Endothelial cell of umbilical vein (primary cell): ENCODE measurements around the gene SETD2. TPM values are rescaled to one million over a fixed set of nuclear protein-coding genes. Genes with fewer than 3 reads are reported as not detected.

Source experiments
- BruUV-seq: library from RNA; stranded (reverse); fragments of 400-500 nt; replicated peaks from 2 replicates; lab custom pipeline; 2021; lab: Mats Ljungman, UMichigan
- CTCF ChIA-PET: fragments of 300-600, 350-600 bp; sonication (Branson Sonifier 250); formaldehyde crosslinking; loops from one replicate; lab custom pipeline; 2021; ENCODE audit warnings: antibody characterized with exemption, inconsistent platforms; lab: Charles Lee
- POLR2A ChIA-PET: fragments of 300-600, 350-600 bp; sonication (Branson Sonifier 250); formaldehyde crosslinking; loops from one replicate; lab custom pipeline; 2021; ENCODE audit warnings: antibody characterized with exemption, inconsistent platforms; lab: Charles Lee
- DNase-seq: peaks from one replicate; pipeline ENCODE4 v3.0.0-alpha.2; 2011; ENCODE audit warnings: low read depth, low spot score
- FAIRE-seq: peaks from 2 replicates; lab custom pipeline; 2011; peaks lifted over from hg19 to GRCh38; lab: Jason Lieb, UNC
- H2AFZ ChIP-seq: 2 replicates; pipeline ENCODE4 v1.6.0; 2012; ENCODE audit warnings: low read depth, low read length, control low read depth, inconsistent platforms
- H3K27ac ChIP-seq: 2 replicates; pipeline ENCODE4 v1.5.1; 2011; ENCODE audit warnings: low read depth, mild to moderate bottlenecking, control low read depth, low read length, moderate library complexity; ENCODE audit not compliant: insufficient read depth
- H3K27me3 ChIP-seq, 2 experiments: 2 replicates each; pipeline versions ENCODE4 v1.6.0 to v1.6.1; 2011; ENCODE audit warnings: low read length in 2 of 2, mixed read lengths in 1 of 2; ENCODE audit not compliant: control insufficient read depth in 2 of 2, insufficient read depth in 2 of 2
- H3K36me3 ChIP-seq, 2 experiments: 2 replicates in 1 of 2; 3 replicates in 1 of 2; pipeline ENCODE4 v1.5.1; 2011; ENCODE audit warnings: low read length in 2 of 2, mild to moderate bottlenecking in 1 of 2, moderate library complexity in 1 of 2; ENCODE audit not compliant: control insufficient read depth in 2 of 2, insufficient read depth in 2 of 2; ENCODE audit errors: extremely low read depth in 1 of 2
- H3K4me1 ChIP-seq: 3 replicates; pipeline ENCODE4 v1.5.1; 2011; ENCODE audit warnings: mild to moderate bottlenecking, low read length; ENCODE audit not compliant: control insufficient read depth, insufficient read depth; ENCODE audit errors: extremely low read depth
- H3K4me2 ChIP-seq: 2 replicates; pipeline ENCODE4 v1.6.1; 2011; ENCODE audit warnings: low read length, control low read depth, mixed read lengths; ENCODE audit not compliant: insufficient read depth
- H3K4me3 ChIP-seq, 3 experiments: fragments of 200-600 bp in 1 of 3; sonication (generic), shearing (Covaris generic) in 1 of 3; replicated peaks in 1 of 3; 2 replicates each; pipeline ENCODE4 v1.5.1; 2011 to 2016; ENCODE audit warnings: control low read depth in 3 of 3, low read length in 3 of 3, mild to moderate bottlenecking in 2 of 3, inconsistent platforms in 1 of 3, low read depth in 1 of 3, moderate library complexity in 1 of 3; ENCODE audit not compliant: insufficient read depth in 1 of 3
- H3K79me2 ChIP-seq: 2 replicates; pipeline ENCODE4 v1.6.0; 2012; ENCODE audit warnings: low read length, inconsistent platforms; ENCODE audit not compliant: control insufficient read depth, insufficient read depth
- H3K9ac ChIP-seq: replicated peaks from 2 replicates; pipeline ENCODE3; 2011; ENCODE audit warnings: low read length, control low read depth; ENCODE audit not compliant: insufficient read depth; ENCODE audit errors: extremely low read depth
- H3K9me1 ChIP-seq: replicated peaks from 3 replicates; pipeline ENCODE4 v1.6.0; 2011; ENCODE audit warnings: mild to moderate bottlenecking, low read length; ENCODE audit not compliant: control insufficient read depth, insufficient read depth; ENCODE audit errors: extremely low read depth
- H3K9me3 ChIP-seq: replicated peaks from 2 replicates; pipeline ENCODE4 v1.5.1; 2012; ENCODE audit warnings: low read length, inconsistent platforms; ENCODE audit not compliant: control insufficient read depth, insufficient read depth
- H4K20me1 ChIP-seq: replicated peaks from 2 replicates; pipeline ENCODE3; 2011; ENCODE audit warnings: mild to moderate bottlenecking, low read length; ENCODE audit not compliant: control insufficient read depth, insufficient read depth; ENCODE audit errors: extremely low read depth
- GATA2 ChIP-seq: IDR thresholded peaks from 2 replicates; pipeline ENCODE4 v1.7.0; 2011; ENCODE audit warnings: low read depth, mild to moderate bottlenecking, moderate library complexity, mixed read lengths, low read length; ENCODE audit not compliant: insufficient read length, insufficient read depth
- MAX ChIP-seq: IDR thresholded peaks from 2 replicates; pipeline ENCODE4 v1.6.1; 2011; ENCODE audit not compliant: insufficient read depth, insufficient read length
- POLR2A ChIP-seq: IDR thresholded peaks from 2 replicates; pipeline ENCODE4 v1.6.1; 2012; ENCODE audit warnings: low read depth, mild to moderate bottlenecking, control low read depth, low read length
- POLR2AphosphoS5 ChIP-seq: IDR thresholded peaks from 2 replicates; pipeline ENCODE4 v1.6.1; 2012; ENCODE audit warnings: low read depth, mild to moderate bottlenecking, control low read depth, low read length, moderate library complexity; ENCODE audit not compliant: insufficient read depth
- dilution Hi-C: fragments of 300-500 bp; cut with MboI; formaldehyde crosslinking; loops from one replicate; pipeline ENCODE4 v1.15.0; 2019; ENCODE audit warnings: low sequenced_read_pairs; ENCODE audit not compliant: extremely low pct_ligation_motif_present
- intact Hi-C: fragments of 100-400 bp; cut with micrococcal nuclease; formaldehyde crosslinking; loops from one replicate; pipeline ENCODE4 v1.10.0; 2022
- polyA plus RNA-seq, 4 experiments: library from polyadenylated mRNA; depleted of rRNA in 3 of 4; stranded (reverse) in 3 of 4; unstranded in 1 of 4; fragments of >200 nt; gene quantifications; 2 replicates each; pipeline versions ENCODE4 v1.2.1 to v1.2.3, GENCODE V29; 2011 to 2012; ENCODE audit warnings: missing spikeins in 1 of 4
- total RNA-seq: library from RNA; stranded (reverse); gene quantifications from 2 replicates; pipeline ENCODE4 v1.2.3, GENCODE V29; 2021
- TF ChIP-seq, protein P1 (sequence below), 2 donors: IDR thresholded peaks; 1 replicate in 1 of 2; 2 replicates in 1 of 2; pipeline ENCODE4 v1.5.1; 2011; ENCODE audit warnings: low read length in 2 of 2, mild to moderate bottlenecking in 2 of 2, moderate library complexity in 2 of 2, control low read depth in 1 of 2, inconsistent platforms in 1 of 2, low read depth in 1 of 2; ENCODE audit not compliant: insufficient read depth in 1 of 2; ENCODE audit errors: extremely low read depth in 1 of 2

The SETD2 gene
- total and polyA plus RNA-seq, 2 donors (not counting 3 experiments of a cell fraction or from before 2014, with no cell fraction given): 13.7 to 41.4 TPM

DNA sequence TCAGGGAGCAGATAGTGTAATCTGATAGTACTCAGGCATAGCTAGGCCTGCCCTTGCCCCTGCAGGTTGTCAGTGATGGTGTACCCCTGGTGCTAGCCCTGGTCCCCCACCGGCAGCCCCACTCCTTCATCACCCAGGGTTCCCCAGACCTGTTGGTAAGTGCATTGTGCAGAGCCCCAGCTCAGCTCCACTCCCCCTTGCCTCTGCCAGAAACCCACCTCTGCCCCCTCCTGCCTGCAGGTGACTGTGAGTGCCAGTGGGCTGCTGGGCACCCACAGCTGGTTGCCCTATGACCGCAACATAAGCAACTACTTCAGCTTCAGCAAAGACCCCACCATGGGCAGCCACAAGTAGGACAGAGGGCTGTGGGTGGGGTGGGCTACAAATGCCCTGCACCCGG lies 156.9 kb downstream of the SETD2 start:
- intact Hi-C loops (no loop called here), dilution Hi-C loops (no loop called here)
- H3K4me1 ChIP-seq: peaks cover 6% of the 10 kb centered on the region
- CTCF ChIA-PET: interaction anchor here (1.1 kb wide), 1 partner anchor 10 kb away, joined by 3 read pairs; no protein-coding TSS in a partner anchor
- POLR2A ChIA-PET: no interaction called here
- H3K9ac ChIP-seq: no peak overlapping the region
- H3K4me2 ChIP-seq: no peak overlapping the region
- BruUV-seq: no TSS peak
- no peaks in the 10 kb centered on the region for H4K20me1 ChIP-seq
- no peak overlapping the region for H2AFZ ChIP-seq
- H3K27ac ChIP-seq: no peak overlapping the region
- no peaks in the 10 kb centered on the region for H3K9me1 ChIP-seq
- DNase-seq (no peak), FAIRE-seq (no peak)
- H3K9me3 ChIP-seq: no peaks in the 10 kb centered on the region
- no peaks in the 10 kb centered on the region for H3K79me2 ChIP-seq
- H3K4me3 ChIP-seq: no peak overlapping the region
- peaks cover 0 to 33% of the 10 kb centered on the region in 2 experiments for H3K36me3 ChIP-seq
- no peaks in the 10 kb centered on the region for H3K27me3 ChIP-seq
- TF ChIP-seq GATA2 (no peak), POLR2AphosphoS5 (no peak), POLR2A (no peak), MAX (no peak)
- TF ChIP-seq, protein P1, sequence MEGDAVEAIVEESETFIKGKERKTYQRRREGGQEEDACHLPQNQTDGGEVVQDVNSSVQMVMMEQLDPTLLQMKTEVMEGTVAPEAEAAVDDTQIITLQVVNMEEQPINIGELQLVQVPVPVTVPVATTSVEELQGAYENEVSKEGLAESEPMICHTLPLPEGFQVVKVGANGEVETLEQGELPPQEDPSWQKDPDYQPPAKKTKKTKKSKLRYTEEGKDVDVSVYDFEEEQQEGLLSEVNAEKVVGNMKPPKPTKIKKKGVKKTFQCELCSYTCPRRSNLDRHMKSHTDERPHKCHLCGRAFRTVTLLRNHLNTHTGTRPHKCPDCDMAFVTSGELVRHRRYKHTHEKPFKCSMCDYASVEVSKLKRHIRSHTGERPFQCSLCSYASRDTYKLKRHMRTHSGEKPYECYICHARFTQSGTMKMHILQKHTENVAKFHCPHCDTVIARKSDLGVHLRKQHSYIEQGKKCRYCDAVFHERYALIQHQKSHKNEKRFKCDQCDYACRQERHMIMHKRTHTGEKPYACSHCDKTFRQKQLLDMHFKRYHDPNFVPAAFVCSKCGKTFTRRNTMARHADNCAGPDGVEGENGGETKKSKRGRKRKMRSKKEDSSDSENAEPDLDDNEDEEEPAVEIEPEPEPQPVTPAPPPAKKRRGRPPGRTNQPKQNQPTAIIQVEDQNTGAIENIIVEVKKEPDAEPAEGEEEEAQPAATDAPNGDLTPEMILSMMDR (IDR thresholded peaks at IDR 0.05; ENCODE audit: extremely low read depth in 1 of 2, insufficient read depth in 1 of 2, low read depth in 1 of 2, low read length in 2 of 2): no peak
